G401.6 (cell line): ENCODE measurements around the gene RELN.
"Not testable (repeated sequence)": the region's sequence is repeated elsewhere in the genome, so short reads cannot be mapped to it uniquely, and the experiment has no call there.

Experiments used
- FAIRE-seq: peaks from 2 replicates; lab custom pipeline; 2012; peaks lifted over from hg19 to GRCh38; lab: Jason Lieb, UNC

RELN gene

DNA sequence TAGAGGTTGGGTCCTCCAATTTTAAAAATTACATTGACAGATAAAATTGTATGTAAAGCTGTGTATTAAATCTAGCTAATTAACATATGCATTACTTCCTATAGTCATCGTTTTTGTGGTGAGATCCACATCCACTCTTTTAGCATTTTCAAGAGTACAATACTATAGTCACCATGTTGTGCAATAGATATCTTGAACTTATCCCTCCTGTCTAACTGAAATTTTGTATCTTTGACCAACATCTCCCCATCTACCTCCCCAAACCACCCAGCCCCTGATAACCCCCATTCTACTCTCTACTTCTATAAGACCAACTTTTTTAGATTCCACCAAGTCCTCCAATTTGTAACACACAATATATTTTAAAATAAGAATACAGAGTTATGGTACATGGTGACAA lies 208.0 kb downstream of the RELN start:
- no peak for FAIRE-seq

DNA sequence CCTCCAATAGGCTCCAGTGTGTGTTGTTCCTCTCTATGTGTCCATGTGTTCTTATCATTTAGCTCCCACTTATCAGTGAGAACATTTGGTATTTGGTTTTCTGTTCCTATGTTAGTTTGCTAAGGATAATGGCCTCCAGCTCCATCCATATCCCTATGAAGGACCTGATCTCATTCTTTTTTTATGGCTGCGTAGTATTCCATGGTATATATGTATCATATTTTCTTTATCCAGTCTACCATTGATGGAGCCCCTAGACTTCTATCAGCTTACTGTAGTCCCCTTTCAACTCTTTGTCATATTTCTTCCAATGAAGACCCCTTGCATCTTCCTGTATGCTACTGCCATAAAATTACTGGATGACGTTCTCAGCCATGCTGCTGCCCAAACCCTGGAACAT lies 208.9 kb downstream of the RELN start:
- not testable (repeated sequence) for FAIRE-seq

DNA sequence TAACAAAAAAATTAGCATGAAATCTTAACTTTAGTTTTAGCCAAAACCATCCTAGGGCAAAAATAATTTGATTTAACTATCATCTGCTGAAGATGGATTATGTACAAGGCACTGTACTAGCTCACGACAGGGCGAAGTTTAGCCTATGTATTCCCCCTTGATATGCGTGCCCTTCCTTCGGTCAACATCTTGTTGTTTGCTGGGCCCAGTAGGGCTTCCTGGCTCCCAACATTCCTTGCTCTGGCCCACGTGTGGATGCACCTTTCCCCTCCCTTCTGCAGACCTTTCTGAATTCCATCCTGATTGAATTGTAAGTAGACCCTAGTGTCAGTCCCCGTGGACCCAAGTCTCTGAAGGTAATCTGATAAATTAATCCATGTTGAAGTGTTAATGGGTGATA lies 212.0 kb downstream of the RELN start:
- FAIRE-seq = no peak

DNA sequence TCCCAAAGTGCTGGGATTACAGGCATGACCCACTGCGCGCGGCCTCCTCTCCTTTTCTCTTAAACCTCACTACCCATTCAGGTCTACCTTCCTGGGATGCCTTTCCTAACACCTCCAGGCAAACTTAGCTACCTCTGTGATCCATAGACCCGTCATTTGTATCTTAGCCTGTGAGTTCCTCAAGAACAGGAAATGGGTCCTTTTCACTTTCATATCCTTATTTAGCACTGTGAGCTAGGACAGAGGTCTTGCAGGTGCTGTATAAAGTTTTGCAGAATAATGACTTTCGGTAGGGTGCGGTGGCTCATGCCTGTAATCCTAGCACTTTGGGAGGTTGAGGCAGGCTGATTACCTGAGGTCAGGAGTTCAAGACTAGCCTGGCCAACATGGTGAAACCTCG lies 215.7 kb downstream of the RELN start:
- no peak for FAIRE-seq

DNA sequence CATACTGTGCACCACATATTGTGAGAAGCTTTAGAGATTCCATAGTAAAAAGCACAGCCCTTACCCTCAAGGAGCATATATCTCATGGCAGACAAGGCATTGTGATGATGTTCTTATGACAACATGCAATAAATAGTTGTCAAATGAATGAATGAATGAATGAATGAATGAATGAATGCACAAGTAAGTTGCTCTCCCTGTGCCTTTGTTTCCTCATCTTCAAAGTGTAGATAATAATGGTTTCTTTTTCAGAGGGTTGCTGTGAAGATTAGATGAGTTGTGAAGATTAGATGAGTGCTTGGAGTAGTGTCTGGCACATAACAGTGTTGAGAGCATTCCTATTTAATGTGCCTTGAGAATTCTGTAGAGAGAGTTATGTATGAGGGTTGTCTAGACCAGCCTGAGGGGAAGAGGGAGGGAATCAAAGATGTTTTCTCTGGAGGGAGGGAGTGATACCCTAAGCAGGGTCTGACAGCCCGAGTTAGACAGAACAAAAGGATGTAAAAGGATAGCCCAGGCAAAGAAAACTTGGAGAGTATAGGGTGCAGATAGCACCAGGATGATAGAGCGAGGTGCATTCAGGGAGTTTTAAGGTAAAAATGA lies 217.2 kb downstream of the RELN start:
- FAIRE-seq = no peak

DNA sequence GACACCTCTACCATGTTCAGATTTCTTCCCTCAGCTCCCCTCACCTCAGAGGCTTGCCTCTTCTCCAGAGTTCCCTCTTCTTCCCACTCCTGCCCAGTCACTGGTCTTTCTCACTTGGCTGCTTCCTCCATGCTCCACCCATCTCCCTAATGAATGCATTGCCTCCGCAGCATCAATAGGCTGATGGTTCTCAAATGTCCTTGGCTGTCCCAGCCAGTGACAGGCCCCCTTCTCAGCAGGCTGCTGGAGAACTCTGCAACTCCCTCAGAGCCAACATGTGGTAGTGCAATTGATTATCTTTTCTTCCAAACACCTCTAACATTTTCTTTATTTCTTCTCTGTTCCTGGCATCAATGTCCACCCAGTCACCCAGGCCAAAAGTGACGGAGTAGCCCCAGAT lies 218.2 kb downstream of the RELN start:
- FAIRE-seq = no peak

DNA sequence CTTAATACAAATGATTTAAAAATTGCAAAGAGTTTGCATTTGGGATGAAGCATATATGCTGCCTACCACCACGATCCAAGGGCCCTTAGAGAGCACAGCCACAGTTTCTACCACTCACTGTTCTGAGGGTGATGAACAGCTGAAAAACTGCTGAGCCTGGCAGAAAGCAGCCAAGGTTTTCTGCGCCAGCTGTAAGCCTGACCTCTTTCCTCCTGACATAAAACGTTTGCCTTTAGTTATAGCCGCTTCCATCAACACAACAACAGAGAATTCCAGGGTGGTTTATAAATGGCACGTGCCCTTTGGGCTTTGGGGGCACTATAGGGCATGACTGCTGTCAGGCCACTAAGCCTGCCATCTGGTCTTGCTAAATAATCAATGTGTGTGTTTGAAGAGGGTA lies 222.8 kb downstream of the RELN start:
- no peak for FAIRE-seq

DNA sequence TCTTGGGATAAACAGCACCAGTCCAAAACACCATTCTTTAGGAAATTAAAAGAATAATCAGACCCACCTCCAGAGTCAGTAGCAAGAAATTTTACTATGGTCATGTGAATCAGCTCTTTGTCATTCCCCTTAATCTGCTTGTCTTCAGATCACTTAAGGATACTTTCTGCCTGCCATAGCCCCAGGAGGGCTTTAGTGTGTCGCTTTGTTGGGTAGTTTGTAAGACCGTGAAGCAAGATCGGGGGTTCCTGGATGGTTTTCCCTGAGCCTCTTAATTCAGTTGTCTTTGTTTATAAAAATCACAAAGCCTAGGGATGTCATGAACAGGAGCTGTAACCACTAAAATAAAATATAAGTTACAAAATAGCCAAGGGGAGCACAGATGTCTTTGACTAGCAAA lies 223.6 kb downstream of the RELN start:
- FAIRE-seq = no peak

DNA sequence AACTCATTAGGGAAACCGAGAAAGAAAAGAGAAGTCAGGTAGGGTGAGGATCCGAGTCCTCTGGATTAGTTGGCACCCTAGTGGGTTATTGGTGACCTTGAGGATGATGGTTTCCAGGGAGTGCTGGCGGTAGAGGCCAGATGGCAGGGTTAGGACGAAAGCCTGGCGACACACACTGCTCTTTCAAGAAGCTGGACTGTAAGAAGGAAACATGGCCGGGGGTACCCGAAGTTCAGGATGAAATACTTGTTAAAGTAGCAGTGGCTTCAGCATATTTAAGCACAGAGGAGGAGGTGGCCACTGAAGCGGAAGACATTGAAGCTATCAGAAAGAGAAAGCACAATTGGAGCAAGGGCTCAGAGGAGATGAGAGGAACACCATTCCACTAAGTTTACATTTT lies 224.6 kb downstream of the RELN start:
- no peak for FAIRE-seq

DNA sequence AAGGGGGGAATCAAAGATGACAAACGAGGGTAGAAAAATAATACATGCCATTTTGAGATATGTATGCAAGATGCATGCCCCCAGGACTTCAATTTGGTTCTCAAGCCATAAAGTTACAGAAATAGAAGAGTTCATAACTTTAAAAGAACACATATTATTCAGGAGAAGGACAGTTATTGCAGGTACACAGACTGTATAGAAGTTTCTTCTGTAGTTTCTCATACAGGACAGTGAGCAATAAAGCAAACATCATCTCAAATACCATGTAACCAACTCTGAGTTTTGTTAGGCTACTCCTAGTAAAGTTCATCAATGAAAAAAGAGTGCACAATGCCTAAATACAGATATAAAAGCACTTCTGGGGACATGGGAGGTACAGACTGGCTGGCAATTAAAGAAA lies 226.6 kb downstream of the RELN start:
- FAIRE-seq = no peak

DNA sequence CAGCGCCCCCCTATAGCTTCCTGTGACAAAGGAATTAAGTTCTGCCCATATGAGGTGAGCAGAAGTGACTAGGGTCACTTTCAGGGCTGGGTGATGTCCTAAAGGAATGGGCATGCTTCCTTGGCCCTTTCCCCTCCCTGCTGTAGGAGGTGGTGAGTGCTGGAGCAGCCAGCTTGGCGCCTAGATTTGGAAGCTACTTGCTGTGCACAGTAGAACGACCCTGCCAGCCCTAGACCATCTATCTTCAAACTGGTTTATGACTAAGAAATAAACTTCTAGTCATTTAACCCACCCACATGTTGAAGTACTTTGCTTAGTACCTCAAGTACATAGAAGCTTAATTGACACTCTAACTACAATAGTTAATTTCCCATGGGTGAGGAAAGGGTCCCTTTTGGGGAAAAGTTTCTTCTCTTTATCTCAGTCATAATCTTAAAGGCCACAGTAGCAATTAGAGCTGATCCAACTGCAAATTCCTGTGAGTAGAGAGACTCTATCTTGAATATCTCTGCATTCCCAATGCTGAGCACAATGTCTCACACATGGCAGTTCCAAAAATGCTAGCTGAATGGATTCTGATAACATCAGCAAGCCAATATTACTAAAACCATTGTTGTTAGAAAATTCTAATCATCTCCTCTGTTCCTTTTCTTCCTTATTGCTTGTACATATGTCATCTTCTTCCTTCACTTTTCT lies 227.2 kb downstream of the RELN start:
- no peak for FAIRE-seq

DNA sequence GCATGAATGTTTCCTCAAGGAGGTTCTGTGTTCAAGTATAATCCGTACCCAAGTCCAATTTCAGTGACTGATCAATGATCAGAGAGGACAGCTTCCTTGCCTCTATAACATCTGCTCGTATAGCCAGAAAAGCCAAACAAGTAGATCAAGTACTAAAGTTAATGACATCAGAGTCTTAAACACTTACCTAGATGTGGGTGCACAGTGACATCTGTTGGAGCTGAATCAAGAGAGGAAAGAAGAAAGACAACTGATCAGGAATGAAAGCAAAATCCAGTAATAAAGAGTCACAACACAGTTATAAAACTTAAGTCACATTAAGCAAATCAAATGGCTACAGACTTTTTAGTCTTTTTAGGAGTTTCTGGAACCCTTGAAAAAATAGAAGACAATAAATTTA lies 236.5 kb downstream of the RELN start:
- FAIRE-seq = no peak

DNA sequence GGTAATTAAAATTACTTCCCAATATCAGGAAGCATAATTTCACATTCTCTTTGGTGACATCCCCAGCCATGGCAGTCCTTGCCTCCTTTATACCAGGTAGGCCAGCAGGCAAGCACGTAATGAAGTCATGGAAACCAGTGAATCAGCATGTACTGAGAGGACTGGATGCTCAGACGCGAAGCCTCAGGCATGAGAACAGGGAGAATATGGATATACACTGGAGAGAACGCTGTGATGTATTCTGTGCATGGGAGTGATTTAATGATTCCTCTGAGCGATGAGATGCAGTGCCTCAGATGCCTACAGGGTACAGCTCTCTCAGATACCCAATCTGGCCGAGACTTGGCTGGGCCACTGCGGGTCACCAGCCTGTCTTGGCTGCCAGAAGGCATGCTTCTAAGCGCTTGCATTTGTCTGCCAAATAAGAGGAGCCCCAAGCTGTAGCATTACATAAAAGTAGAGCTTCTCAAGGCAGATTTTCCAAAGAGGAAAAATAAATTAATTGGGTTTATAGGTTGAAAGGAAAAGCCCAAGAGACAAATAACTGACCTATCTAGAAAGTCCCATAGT lies 238.1 kb downstream of the RELN start:
- FAIRE-seq = no peak

DNA sequence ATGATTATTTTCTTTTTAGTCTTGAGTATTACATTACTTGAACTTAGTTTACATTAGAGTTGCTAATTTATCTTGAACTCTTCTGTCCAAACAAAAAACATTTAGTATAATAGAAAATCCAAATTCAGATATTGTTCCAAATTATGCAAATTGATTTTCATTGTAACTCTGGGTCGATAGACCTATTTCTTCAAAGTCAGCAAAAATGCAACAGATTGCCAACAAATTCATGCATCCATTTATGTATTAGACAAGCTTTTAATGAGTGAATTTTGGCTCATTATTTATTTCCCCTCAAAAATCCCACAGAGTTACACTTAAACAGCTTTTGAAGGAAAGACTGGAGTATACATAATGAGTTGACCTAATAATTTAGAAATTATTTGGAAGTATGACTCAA lies 240.8 kb downstream of the RELN start:
- no peak for FAIRE-seq

DNA sequence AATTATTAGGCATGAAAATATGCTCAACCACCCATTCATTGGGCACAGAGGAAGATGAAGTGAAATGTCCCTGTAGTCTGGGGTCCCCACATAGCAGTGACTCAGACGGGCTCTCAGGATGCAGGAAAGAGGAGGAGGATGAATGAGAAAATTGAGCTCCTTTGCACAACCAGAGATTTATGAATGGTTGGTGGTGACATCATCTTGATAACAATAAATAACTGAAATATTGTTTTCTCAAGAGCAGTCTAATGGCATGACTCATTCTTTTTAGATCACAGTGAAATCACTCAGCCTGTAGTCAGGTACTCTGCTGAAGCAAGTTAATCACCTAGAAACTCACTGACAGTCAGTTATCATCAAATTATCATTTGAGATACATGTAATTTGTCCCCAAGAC lies 254.1 kb downstream of the RELN start:
- FAIRE-seq = no peak

DNA sequence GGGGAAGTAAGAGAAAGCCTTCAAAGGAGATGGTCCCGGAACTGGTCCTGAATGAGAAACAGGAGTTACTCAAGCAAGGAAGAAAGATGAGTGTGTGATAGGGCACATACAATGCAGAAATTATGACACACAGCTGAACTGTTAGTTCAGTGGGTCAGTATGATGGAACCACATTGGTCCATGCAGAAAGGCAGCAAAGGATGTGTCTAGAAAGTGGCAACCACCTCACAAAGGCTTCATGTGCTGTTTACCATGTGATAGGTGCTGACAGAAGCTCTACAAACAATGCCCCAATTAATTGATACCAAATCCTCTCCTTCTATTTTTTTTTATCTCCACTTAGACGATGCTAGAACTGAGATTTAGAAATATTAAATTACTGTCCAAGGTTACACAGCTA lies 258.3 kb downstream of the RELN start:
- no peak for FAIRE-seq

DNA sequence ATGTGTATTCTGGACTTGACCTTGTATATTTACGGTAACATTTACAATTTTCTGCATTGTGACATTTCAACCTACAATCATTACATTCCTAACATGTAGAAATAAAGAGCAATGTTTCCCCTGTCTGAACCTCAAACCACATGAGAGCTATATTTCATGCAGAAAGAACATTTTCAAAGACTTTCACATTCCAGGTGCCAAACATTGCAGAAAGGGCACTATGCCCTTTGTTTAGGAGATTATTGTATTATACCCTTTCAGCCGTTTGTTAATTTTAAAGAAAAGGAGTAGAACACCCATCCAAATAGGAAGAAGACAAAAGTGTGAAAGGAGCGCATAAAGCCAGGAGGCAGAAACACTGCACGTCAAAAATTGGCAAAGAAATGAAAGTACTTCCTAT lies 260.4 kb downstream of the RELN start:
- no peak for FAIRE-seq

DNA sequence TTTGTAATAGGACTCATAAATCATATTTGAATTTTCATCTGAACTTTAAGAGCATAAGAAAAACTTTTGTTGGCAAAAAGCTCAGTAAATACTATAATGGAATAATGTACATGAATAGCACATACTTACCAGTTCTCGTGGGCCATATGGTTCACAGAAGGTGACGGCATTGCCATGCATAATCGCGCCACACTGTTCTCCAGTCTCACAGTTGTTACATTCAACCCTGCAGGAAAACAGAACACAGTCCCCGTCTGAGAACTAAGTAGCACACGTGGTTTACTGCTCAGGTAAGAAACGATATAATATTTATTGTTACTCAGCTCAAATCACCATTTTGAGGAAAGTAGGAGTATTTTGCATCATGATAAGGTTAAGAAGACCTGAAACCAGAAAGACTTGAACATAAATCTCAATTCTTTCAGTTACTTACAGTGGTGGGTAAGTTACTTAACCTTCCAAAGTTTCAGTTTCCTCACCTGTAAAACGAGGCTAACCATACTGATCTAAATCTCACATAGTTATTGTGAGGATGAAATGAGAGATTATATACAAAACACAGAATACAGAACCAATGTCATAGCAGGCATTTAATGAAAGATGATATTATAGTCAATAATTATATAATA lies 261.4 kb downstream of the RELN start:
- FAIRE-seq = no peak

DNA sequence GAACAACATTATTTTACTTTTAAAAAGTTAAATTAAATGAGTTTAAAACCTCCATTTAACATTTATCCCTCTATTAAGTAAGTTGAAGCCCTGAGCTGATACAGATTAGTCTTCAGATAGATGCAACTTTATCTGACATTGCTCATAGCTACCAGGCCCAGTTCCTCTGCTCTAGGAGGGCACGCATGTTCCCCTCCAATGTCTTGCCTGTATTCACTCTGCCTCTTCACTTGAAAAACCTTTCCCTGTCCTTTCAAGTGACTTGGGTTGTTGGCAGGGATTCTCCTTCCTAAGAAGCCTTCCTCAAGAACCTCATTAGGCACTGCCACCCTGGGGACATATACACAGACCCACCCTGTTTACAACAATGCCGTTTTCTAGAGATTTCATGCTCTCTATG lies 270.4 kb downstream of the RELN start:
- no peak for FAIRE-seq

DNA sequence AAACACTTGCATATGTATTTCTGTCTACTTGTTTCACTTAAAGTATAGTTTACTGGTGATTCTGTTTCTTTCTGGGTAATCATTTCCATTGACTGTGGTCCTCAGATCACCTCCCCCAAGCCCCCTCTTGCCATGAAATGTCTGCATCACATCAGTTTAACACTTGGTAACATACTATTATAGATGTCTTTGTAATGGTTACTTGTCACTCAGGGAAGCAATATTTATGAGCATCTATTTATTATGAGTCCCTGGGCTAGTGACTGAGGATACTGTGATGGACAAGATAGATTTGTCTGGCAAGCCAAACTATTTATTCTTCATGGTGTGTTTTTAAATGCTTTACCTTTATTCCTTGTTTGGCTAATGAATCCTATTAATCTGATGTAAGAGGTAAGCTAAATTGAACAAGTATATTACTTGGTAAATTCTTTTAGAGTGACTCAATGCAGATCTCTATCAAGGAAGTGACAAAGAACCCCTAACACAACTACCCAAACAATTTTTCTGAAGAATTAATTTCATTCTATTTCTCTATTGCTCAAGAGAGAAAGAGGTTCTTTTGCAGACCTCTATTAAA lies 270.9 kb downstream of the RELN start:
- no peak for FAIRE-seq

DNA sequence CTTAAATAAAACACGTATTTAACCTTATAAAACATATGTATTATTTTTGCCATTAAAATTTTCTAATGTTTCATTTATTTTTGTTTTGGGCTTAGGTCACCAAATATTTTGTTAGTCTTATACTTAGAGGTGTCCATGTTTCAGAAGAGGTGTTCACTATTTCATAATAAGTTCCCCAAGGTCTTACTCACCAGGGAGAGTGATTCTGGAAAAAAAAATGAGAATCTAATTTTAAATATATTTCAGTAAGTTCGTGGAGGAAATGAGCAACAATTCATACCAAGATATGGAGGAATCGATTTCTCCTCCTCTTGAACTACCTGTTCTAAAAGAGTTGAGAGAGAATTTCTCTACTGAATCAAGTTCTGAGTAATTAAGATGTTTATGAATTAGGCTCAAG lies 271.9 kb downstream of the RELN start:
- no peak for FAIRE-seq

DNA sequence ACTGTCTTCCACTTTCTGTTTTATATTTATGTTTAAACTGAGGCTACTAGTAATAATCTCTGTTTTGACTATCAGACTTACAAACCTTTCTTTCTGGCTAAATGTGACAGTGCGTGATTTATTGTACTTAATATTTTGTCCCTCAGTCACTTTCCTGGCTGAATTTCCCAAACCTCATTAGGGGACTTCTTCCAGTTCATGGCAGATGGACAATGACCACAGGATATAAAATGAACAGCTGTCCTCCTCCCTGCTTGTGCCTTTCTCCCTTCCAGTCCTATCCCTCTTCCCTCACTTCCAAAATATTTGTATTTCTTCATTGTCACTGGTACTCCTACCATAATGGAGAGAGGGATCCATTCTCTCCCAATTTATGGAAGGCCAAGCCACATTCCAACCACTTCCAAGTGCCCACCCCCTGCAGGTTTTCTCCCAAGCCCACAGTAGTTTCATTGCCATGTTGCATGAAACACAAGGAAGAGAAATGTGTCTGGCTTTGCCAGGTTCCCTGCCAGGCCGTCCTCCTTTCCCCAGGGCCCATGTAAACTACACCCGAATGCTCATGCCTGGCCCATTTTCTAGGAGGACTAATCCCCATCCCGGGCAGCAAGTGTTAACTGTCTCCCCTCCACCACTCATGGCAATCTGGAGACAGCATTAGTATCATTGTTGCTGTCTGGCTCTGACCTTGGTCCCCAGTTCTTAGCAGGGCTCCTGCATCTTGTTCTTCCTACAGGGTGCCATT lies 273.9 kb downstream of the RELN start:
- FAIRE-seq = no peak
